HepG2 (cell line): ENCODE data around the gene IL24.

Experiments used
- CTCF ChIP-seq: sonication (generic); formaldehyde crosslinking; IDR thresholded peaks from 2 replicates; pipeline ENCODE4 v1.5.0; 2020; ENCODE audit warnings: mild to moderate bottlenecking, missing genetic modification reagents, moderate library complexity
- HOXA7 ChIP-seq: sonication (generic); formaldehyde crosslinking; IDR thresholded peaks from 2 replicates; pipeline ENCODE4 v1.8.1; 2022; ENCODE audit warnings: mild to moderate bottlenecking, missing genetic modification reagents, moderate library complexity
- NFKBIZ ChIP-seq: IDR thresholded peaks from 2 replicates; pipeline ENCODE4 v1.6.1; 2018; ENCODE audit warnings: missing genetic modification reagents, missing compliant biosample characterization
- PAXIP1 ChIP-seq: sonication (generic); formaldehyde crosslinking; conservative IDR thresholded peaks from 2 replicates; pipeline ENCODE4 v1.4.0; 2020; ENCODE audit warnings: mild to moderate bottlenecking, missing genetic modification reagents, moderate library complexity
- PHF8 ChIP-seq: sonication (generic); formaldehyde crosslinking; IDR thresholded peaks from 2 replicates; pipeline ENCODE4 v1.5.0; 2020; ENCODE audit warnings: missing genetic modification reagents
- TRIM24 ChIP-seq: sonication (generic); formaldehyde crosslinking; IDR thresholded peaks from 2 replicates; pipeline ENCODE4 v1.8.0; 2022; ENCODE audit warnings: mild to moderate bottlenecking, missing genetic modification reagents
- ZFP36 ChIP-seq: fragments of 150-350 bp; IDR thresholded peaks from 2 replicates; pipeline ENCODE4 v1.6.1; 2018; ENCODE audit warnings: borderline replicate concordance, low read length, low read depth; ENCODE audit not compliant: partially characterized antibody
- ZNF616 ChIP-seq: sonication (generic); formaldehyde crosslinking; IDR thresholded peaks from 2 replicates; pipeline ENCODE4 v1.5.0; 2020; ENCODE audit warnings: low read depth, mild to moderate bottlenecking, missing genetic modification reagents
- ZNF780A ChIP-seq: sonication (generic); formaldehyde crosslinking; IDR thresholded peaks from 2 replicates; pipeline ENCODE4 v1.8.0; 2022; ENCODE audit warnings: mild to moderate bottlenecking, missing genetic modification reagents, moderate library complexity
- TF ChIP-seq, protein P1 (sequence below), 2 experiments: IDR thresholded peaks; 2 replicates each; pipeline ENCODE4 v1.6.1; 2011 to 2012; ENCODE audit warnings: low read length in 2 of 2, borderline replicate concordance in 1 of 2, low read depth in 1 of 2, mild to moderate bottlenecking in 1 of 2, moderate library complexity in 1 of 2
- TF ChIP-seq, protein P2 (sequence below): sonication (generic); formaldehyde crosslinking; IDR thresholded peaks from 2 replicates; pipeline ENCODE4 v1.4.0; 2020; ENCODE audit warnings: low read depth, mild to moderate bottlenecking, missing genetic modification reagents

DNA sequence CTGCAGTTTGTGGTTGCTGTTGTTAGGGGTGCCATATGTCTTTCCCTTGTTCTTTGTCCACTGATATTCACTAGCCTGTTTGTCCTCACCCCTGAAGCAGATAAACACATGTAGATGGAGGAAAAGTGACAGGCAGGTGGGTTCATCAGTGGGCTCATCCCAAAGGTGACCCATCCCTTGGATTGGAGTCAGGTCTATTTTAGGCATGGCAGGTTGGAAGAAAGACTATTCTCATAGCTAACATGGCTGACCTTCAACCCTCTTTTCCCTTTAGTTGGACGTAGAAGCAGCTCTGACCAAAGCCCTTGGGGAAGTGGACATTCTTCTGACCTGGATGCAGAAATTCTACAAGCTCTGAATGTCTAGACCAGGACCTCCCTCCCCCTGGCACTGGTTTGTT is 5.5 kb downstream of the IL24 start:
- TF ChIP-seq ZNF780A (CRISPR knock-in tag): no peak
- no peak for TF ChIP-seq PAXIP1 (CRISPR knock-in tag)
- TF ChIP-seq, protein P1, sequence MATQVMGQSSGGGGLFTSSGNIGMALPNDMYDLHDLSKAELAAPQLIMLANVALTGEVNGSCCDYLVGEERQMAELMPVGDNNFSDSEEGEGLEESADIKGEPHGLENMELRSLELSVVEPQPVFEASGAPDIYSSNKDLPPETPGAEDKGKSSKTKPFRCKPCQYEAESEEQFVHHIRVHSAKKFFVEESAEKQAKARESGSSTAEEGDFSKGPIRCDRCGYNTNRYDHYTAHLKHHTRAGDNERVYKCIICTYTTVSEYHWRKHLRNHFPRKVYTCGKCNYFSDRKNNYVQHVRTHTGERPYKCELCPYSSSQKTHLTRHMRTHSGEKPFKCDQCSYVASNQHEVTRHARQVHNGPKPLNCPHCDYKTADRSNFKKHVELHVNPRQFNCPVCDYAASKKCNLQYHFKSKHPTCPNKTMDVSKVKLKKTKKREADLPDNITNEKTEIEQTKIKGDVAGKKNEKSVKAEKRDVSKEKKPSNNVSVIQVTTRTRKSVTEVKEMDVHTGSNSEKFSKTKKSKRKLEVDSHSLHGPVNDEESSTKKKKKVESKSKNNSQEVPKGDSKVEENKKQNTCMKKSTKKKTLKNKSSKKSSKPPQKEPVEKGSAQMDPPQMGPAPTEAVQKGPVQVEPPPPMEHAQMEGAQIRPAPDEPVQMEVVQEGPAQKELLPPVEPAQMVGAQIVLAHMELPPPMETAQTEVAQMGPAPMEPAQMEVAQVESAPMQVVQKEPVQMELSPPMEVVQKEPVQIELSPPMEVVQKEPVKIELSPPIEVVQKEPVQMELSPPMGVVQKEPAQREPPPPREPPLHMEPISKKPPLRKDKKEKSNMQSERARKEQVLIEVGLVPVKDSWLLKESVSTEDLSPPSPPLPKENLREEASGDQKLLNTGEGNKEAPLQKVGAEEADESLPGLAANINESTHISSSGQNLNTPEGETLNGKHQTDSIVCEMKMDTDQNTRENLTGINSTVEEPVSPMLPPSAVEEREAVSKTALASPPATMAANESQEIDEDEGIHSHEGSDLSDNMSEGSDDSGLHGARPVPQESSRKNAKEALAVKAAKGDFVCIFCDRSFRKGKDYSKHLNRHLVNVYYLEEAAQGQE (IDR thresholded peaks at IDR 0.05; ENCODE audit: borderline replicate concordance in 1 of 2, low read depth in 1 of 2, low read length in 2 of 2): no peak
- no peak for TF ChIP-seq NFKBIZ (CRISPR knock-in tag)
- TF ChIP-seq CTCF: no peak
- no peak for TF ChIP-seq PHF8 (CRISPR knock-in tag)
- TF ChIP-seq TRIM24 (CRISPR knock-in tag): no peak
- TF ChIP-seq, protein P2, sequence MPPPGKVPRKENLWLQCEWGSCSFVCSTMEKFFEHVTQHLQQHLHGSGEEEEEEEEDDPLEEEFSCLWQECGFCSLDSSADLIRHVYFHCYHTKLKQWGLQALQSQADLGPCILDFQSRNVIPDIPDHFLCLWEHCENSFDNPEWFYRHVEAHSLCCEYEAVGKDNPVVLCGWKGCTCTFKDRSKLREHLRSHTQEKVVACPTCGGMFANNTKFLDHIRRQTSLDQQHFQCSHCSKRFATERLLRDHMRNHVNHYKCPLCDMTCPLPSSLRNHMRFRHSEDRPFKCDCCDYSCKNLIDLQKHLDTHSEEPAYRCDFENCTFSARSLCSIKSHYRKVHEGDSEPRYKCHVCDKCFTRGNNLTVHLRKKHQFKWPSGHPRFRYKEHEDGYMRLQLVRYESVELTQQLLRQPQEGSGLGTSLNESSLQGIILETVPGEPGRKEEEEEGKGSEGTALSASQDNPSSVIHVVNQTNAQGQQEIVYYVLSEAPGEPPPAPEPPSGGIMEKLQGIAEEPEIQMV: no peak
- TF ChIP-seq ZFP36: no peak
- no peak for TF ChIP-seq ZNF616 (CRISPR knock-in tag)
- no peak for TF ChIP-seq HOXA7 (CRISPR knock-in tag)
